ENCODE measurements around the gene LRRC57. TPM values are rescaled to one million over a fixed set of nuclear protein-coding genes. Genes with fewer than 3 reads are reported as not detected.

Gene LRRC57
- total and polyA plus RNA-seq, 2 of the 13 experiments (the other 11 are each of a cell fraction or from before 2014, with no cell fraction given), result 5.8 to 14.8 TPM

DNA sequence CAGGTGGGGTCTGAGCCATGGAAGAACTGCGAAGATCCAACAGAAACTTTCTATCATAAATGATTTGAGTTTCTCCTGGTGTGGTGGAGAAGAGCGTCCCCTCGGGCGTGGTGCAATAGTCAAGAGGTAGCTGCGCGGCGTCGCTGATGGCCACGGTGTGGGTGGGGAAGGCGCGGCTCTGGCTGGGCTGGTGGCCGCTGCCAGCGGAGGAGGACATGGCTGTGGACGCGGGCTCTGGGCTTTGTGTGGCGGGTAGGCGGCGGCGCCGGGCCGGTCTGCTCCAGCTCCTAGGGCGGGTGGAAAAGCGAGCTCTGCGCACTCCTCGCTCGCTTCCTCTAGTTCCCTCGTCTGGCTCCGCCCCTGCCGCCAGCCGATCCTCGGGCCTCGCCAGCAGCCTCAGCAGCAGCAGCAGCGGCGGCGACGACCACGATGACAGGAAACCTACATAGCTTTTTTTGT lies 32.7 kb upstream of the LRRC57 start (continued):
- TF ChIP-seq, protein P1, sequence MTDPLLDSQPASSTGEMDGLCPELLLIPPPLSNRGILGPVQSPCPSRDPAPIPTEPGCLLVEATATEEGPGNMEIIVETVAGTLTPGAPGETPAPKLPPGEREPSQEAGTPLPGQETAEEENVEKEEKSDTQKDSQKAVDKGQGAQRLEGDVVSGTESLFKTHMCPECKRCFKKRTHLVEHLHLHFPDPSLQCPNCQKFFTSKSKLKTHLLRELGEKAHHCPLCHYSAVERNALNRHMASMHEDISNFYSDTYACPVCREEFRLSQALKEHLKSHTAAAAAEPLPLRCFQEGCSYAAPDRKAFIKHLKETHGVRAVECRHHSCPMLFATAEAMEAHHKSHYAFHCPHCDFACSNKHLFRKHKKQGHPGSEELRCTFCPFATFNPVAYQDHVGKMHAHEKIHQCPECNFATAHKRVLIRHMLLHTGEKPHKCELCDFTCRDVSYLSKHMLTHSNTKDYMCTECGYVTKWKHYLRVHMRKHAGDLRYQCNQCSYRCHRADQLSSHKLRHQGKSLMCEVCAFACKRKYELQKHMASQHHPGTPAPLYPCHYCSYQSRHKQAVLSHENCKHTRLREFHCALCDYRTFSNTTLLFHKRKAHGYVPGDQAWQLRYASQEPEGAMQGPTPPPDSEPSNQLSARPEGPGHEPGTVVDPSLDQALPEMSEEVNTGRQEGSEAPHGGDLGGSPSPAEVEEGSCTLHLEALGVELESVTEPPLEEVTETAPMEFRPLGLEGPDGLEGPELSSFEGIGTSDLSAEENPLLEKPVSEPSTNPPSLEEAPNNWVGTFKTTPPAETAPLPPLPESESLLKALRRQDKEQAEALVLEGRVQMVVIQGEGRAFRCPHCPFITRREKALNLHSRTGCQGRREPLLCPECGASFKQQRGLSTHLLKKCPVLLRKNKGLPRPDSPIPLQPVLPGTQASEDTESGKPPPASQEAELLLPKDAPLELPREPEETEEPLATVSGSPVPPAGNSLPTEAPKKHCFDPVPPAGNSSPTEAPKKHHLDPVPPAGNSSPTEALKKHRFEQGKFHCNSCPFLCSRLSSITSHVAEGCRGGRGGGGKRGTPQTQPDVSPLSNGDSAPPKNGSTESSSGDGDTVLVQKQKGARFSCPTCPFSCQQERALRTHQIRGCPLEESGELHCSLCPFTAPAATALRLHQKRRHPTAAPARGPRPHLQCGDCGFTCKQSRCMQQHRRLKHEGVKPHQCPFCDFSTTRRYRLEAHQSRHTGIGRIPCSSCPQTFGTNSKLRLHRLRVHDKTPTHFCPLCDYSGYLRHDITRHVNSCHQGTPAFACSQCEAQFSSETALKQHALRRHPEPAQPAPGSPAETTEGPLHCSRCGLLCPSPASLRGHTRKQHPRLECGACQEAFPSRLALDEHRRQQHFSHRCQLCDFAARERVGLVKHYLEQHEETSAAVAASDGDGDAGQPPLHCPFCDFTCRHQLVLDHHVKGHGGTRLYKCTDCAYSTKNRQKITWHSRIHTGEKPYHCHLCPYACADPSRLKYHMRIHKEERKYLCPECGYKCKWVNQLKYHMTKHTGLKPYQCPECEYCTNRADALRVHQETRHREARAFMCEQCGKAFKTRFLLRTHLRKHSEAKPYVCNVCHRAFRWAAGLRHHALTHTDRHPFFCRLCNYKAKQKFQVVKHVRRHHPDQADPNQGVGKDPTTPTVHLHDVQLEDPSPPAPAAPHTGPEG (CRISPR knock-in tag; IDR thresholded peaks at IDR 0.05), result 0 out of 2 replicates have a peak, but pooled peaks have one; percentile 23
- TF ChIP-seq BCL6 (CRISPR knock-in tag; IDR thresholded peaks at IDR 0.05), result no peak
- no peak for TF ChIP-seq ZNF761 (CRISPR knock-in tag; conservative IDR thresholded peaks at IDR 0.05)
- no peak; the same call in 1 of the 2 replicates for TF ChIP-seq ZNF331 (CRISPR knock-in tag; IDR thresholded peaks at IDR 0.05)
- TF ChIP-seq TAF1 (CRISPR knock-in tag; IDR thresholded peaks at IDR 0.05), result no peak; the same call in 1 of the 2 replicates
- TF ChIP-seq ZNF75D (CRISPR knock-in tag; IDR thresholded peaks at IDR 0.05; ENCODE audit: borderline replicate concordance), result no peak
- TF ChIP-seq ZBTB10 (CRISPR knock-in tag; IDR thresholded peaks at IDR 0.05; ENCODE audit: borderline replicate concordance), result no peak
- TF ChIP-seq KDM5B (CRISPR knock-in tag; IDR thresholded peaks at IDR 0.05; ENCODE audit: borderline replicate concordance), result peak; percentile 25; the same call in 1 of the 2 replicates
- no peak for TF ChIP-seq PHB2 (IDR thresholded peaks at IDR 0.05; ENCODE audit: partially characterized antibody)
- TF ChIP-seq NFIB (CRISPR knock-in tag; IDR thresholded peaks at IDR 0.05; ENCODE audit: borderline replicate concordance), result no peak
- TF ChIP-seq EED (CRISPR knock-in tag; IDR thresholded peaks at IDR 0.05), result no peak
- no peak for TF ChIP-seq ZNF570 (CRISPR knock-in tag; IDR thresholded peaks at IDR 0.05; ENCODE audit: borderline replicate concordance)
- TF ChIP-seq ZFP82 (CRISPR knock-in tag; IDR thresholded peaks at IDR 0.05; ENCODE audit: borderline replicate concordance), result no peak
- no peak for TF ChIP-seq KLF15 (CRISPR knock-in tag; IDR thresholded peaks at IDR 0.05; ENCODE audit: borderline replicate concordance)
- no peak for TF ChIP-seq MTA1 (CRISPR knock-in tag; IDR thresholded peaks at IDR 0.05; ENCODE audit: borderline replicate concordance)
- no peak for TF ChIP-seq ZFP41 (CRISPR knock-in tag; IDR thresholded peaks at IDR 0.05; ENCODE audit: borderline replicate concordance)
- TF ChIP-seq ZNF468 (CRISPR knock-in tag; IDR thresholded peaks at IDR 0.05), result no peak
- TF ChIP-seq ZNF232 (CRISPR knock-in tag; IDR thresholded peaks at IDR 0.05; ENCODE audit: borderline replicate concordance), result no peak
- TF ChIP-seq MEF2D (CRISPR knock-in tag; IDR thresholded peaks at IDR 0.05), result no peak
- no peak for TF ChIP-seq PTBP1 (IDR thresholded peaks at IDR 0.05; ENCODE audit: low read depth, low read length, poor library complexity, severe bottlenecking)
- TF ChIP-seq PAX8 (CRISPR knock-in tag; IDR thresholded peaks at IDR 0.05; ENCODE audit: borderline replicate concordance), result no peak
- no peak for TF ChIP-seq FOXO1 (CRISPR knock-in tag; IDR thresholded peaks at IDR 0.05)

Data from HepG2 (cell line).